CD4-positive, alpha-beta T cell treated with Interleukin-15 for 1 hour (primary cell): Measurements from ENCODE around the gene COG6.

ENCODE experiments used
- DNase-seq: peaks from one replicate; pipeline ENCODE4 v3.0.0-alpha.2; 2020

COG6 gene

GRCh38 chr13:39655569-39656324 is at the start of gene COG6:
Gene COG6 (plus strand): TSS chr13:39655662. CDS start chr13:39655727, 65 bp downstream.
- DNase-seq, result peak; percentile 93

- DNase-seq, result no peak
Observed at GRCh38 chr13:39605677-39606320, 49.7 kb upstream of the COG6 start.

DNA sequence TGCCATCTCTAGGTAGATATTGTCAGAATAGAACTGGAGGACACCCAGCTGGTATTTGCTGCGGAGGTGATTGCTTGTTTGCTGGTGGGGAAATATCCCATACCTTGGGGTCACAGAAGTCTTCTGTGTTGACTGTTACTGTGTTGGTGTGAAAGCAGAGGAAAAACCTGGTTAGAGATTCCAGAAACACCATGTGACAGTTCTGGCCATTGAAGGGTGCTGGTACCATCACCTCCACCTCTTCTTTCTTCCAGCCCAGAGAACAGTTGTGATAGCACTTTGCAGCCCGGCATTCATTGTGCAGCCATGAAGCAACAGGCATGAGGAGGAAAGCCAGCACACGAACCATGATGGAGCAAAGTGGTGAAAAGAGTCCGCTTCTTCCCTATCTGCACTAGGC is 47.6 kb upstream of the COG6 start:
- DNase-seq, result no peak

DNA sequence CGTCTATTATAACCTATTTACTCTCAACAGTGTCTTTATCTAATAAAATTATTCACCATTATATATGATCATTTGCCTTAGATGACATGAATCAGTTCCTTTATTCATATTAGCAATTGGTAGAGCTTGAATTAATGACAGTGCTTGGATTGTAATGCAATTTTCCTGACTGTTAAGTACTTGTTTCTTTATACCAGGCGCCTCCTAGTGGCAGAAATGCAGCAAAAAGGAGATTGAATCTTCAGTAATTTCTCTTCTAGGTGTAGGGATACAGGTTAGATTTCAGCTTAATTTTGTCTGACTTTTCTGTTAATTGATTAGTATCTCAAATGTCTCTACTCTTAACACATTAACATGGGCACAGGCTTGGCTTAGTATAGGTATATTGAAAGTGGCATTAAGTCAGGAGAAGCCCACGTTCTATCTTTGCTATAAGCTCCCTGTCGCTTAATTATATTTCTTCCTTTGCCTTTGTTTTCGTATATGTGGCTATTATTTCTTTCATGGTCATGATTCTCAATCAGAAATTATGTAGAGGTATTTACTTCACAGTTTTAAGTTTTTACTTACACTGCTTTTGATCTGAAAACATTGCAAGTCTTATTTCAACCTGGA is 43.3 kb upstream of the COG6 start:
- no peak for DNase-seq

DNA sequence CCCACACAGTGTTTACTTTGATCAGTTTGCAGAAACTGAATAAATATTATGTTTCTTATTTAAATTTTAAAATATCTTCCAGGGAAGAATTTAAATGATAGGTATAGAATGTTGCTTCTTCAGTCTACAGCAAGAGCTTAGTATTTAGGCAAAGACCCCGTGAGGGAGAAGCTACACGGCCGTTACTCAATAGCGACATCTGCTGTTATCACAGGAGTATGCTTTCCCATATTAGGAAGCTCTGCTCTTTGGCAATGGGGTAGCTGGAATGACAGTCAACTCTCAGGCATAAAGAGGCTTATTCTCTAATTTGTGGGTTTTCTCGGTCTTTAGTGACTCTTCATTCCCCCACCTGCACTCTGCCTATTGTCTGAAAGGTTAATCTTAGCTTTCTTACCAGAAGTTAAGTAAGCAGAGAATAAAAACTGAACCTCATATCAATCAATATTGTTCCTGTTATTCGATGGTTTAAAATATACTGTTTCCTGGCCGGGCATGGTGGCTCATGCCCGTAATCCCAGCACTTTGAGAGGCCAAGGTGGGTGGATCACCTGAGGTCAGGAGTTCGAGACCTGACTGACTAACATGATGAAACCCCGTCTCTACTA is 39.3 kb upstream of the COG6 start:
- DNase-seq, result no peak

DNA sequence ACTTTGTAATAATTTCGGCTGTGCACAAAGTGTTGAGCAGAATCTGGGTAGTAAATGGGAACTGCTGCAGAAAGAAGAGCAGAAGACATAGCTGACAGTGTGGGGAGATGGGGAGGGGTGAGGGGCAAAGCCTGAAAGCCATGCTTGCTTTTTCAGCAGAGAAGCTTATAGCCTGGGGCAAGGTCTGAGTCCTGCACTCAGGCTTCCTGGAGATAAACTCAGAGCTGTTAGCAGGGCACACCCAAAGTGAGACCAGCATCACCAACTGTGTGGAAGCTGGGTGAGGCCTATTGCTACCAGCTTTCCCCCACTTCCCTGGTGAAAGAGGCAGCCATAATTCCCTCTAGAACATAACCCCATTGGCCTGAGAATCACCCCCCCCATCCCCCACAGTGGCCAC is 36.9 kb upstream of the COG6 start:
- DNase-seq, result no peak

- DNase-seq, result no peak
Observed at GRCh38 chr13:39623466-39623865, 32.0 kb upstream of the COG6 start.

GRCh38 chr13:39631307-39631706 is 24.2 kb upstream of the COG6 start:
- DNase-seq, result no peak

DNA sequence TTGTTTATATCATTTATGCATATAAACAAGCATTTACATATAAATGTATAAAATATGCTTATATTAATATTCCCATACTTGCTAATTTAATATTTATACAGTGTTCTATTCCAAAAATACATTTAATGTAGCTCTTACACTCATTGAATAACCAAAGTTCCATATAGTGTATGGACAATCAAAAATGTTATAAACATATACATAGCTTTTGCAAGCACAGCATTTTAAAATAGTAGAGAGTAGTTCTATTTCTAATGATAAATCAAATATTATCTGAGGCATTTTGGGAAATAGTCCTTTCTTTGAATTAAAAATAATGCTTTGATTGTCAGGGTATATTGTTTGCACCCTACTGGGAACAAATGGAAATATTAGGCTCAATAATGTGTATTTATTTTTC is 22.5 kb upstream of the COG6 start:
- no peak for DNase-seq

DNA sequence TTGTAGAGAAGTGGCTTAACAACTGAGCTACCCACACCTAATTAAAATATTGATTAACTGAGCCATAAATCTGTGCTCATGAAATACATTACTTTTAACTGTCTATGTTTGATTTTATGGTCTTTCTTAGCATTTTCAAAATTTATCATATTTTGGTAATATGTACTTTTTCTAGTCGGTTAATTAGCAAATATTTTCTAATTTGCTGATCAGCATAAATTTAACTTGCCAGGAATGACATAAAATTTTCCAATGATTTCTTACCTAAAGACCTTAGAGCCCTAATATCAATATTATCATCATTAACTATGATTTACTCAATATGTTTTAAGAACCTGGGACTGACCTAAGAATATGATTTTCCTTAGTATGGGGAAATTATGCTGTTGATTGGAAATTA is 19.9 kb upstream of the COG6 start:
- DNase-seq, result no peak

- no peak for DNase-seq
Observed at GRCh38 chr13:39637890-39638289, 17.6 kb upstream of the COG6 start.

GRCh38 chr13:39641645-39642044 is 13.8 kb upstream of the COG6 start:
- DNase-seq, result no peak

GRCh38 chr13:39646122-39646521 is 9.3 kb upstream of the COG6 start:
- DNase-seq, result no peak

DNA sequence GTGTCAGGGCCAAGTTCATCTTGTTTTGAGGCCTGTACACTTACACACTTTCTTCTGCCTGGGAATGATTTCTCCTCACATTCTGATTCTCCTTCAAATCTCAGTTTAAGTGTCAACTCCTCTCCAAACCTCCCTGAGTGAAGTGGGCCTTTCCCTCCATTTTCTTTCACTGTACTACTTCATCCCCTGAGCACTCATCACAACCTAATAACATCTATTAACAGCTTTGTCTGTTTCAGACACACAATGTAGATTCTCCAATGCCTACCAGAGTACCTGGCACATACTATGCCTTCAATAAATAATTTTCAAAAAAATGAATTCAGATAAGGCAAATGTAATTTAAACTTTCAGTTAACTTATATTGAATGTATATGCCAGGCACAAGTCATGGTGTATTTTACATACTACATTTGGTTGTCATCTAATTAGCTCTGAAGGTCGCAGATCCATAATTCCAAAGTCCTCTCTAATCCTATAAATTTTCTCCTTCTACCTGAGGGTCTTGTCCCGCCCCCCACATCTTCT is 357 bp upstream of the COG6 start:
- DNase-seq, result no peak

DNA sequence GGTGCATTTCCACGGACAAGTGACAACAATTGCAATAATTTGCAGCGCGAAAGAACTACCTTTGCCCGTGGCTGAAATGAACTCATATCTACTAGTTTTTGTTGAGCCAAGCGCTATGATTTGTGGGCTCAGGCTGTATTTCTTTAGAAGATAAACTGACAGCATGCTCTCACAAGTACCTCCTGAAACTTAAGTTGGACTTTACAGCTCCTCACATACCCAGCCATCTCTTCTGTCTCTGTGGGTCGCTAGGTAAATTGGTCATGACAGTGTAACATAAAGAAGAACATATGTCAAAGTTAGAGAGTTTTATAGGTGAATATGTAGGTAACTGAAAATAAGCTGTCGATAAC is 839 bp downstream of the COG6 start:
- no peak for DNase-seq

GRCh38 chr13:39663508-39663907 is 8.0 kb downstream of the COG6 start:
- no peak for DNase-seq

- DNase-seq, result no peak
Observed at GRCh38 chr13:39663958-39664357, 8.5 kb downstream of the COG6 start.

DNA sequence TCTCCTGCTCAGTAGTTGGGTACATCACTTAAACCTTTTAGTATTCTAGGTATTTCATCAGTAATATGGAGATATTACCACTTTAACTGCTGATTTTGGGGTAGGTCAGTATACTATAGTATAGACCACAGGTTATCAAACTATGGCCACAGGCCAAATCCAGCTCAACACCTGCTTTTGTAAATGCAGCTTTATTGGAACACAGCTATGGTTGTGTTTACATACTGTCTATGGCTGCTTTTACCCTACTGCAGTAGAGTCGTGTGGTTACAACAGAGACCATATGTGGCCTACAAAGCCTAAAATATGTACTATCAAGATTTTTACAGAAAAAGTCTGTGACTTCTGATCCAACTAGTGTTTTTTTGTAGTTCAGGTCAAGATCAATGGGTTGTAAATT is 10.3 kb downstream of the COG6 start:
- no peak for DNase-seq

- no peak for DNase-seq
Observed at GRCh38 chr13:39670445-39670844, 15.0 kb downstream of the COG6 start.

DNA sequence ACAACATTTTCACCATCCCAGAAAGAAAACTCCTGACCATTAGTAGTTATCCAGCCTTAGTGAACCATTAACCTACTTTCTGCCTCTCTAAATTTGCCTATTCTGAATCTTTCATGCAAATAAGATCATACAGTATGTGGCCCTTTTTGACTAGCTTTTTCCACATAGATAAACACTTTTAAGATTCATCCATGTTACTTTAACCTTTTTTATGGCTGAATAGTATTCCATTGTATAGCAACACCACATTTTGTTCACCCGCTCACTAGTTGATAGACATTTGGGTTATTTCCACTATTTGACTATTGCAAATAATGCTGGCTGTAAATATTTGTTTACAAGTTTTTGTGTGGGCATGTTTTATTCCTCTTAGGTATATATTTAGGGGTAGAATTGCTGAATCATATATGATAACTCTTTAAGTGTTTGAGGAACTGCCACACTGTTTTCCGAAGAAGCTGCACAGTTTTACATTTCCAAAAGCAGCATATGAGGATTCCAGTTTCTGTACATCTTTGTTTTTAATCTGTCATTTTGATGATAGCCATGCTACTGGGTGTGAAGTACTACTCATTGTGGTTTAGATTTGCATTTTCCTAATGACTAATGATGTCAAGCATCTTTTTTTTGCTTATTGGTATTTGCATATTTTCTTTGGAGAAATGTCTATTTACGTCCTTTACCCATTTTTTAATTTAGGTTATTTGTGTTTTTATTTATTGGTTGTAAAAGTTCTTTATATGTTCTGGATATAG is 17.1 kb downstream of the COG6 start:
- DNase-seq, result no peak

DNA sequence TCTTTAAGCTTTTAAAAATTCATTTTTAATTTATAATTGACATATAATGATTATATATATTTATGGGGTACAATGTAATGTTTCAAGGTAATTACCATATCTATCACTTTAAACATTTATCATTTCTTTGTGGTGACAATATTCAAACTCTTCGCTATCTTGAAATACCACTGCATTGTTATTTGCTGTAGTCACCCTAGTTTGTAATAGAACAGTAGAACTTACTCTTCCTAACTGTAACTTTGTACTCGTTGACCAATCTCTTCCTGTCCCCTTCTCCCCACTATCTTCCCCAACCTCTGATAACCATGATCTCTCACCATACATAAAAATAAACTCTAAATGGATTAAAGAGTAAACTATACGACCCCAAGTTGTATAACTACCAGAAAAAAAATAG is 20.4 kb downstream of the COG6 start:
- DNase-seq, result no peak

GRCh38 chr13:39676315-39676876 is 20.9 kb downstream of the COG6 start:
- no peak for DNase-seq

DNA sequence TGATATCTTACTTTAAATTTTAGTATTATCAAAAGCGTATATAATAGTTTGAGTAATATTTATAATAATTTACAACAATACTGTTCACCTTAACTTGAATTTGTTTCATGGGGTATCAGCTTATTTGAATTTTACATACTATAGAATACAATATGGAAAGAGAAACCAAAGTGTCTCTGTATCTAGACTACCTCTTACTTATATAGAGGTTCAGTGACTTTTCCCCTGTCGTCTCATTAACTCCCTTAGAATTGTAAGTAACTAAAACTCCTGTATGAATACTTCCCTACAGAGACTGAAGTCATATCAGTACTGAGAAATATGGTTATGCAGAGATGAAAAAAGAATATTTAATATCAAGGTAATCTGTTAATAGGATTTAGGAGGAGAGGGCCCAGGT is 26.8 kb downstream of the COG6 start:
- DNase-seq, result no peak
